AG09309 (cell line): ENCODE data around the gene RAB23.

Source experiments
- DNase-seq: peaks from one replicate; pipeline ENCODE4 v3.0.0-alpha.2; 2010; ENCODE audit warnings: low read depth
- H3K4me3 ChIP-seq: 2 replicates; pipeline ENCODE4 v1.5.1; 2011; ENCODE audit warnings: mild to moderate bottlenecking, low read depth, low read length, moderate library complexity; ENCODE audit not compliant: control insufficient read depth
- TF ChIP-seq, protein P1 (sequence below): IDR thresholded peaks from 2 replicates; pipeline ENCODE4 v1.5.1; 2011; ENCODE audit warnings: mild to moderate bottlenecking, low read depth, low read length, inconsistent platforms; ENCODE audit not compliant: insufficient read depth, control insufficient read depth; ENCODE audit errors: missing control alignments

The RAB23 gene

DNA sequence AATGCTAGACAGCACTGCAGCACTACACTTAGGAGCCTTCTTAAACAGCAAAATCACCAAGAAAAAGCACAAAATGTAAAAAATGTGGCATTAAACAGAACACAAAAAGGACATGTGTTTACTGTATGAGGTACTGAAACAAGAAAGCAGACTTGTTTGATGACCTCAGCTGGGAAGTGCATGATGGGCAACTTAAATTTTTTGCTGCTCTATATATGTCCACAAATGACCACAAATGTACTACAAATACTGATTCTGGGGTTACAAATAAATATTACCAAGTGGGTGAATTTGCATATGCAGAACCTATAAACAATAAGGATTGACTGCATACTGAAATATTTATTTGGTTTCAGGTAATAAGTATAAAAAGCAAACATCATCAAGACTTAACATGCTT is 13.1 kb downstream of the RAB23 start:
- H3K4me3 ChIP-seq = no peak overlapping the region
- TF ChIP-seq, protein P1, sequence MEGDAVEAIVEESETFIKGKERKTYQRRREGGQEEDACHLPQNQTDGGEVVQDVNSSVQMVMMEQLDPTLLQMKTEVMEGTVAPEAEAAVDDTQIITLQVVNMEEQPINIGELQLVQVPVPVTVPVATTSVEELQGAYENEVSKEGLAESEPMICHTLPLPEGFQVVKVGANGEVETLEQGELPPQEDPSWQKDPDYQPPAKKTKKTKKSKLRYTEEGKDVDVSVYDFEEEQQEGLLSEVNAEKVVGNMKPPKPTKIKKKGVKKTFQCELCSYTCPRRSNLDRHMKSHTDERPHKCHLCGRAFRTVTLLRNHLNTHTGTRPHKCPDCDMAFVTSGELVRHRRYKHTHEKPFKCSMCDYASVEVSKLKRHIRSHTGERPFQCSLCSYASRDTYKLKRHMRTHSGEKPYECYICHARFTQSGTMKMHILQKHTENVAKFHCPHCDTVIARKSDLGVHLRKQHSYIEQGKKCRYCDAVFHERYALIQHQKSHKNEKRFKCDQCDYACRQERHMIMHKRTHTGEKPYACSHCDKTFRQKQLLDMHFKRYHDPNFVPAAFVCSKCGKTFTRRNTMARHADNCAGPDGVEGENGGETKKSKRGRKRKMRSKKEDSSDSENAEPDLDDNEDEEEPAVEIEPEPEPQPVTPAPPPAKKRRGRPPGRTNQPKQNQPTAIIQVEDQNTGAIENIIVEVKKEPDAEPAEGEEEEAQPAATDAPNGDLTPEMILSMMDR = no peak
- no peak for DNase-seq

DNA sequence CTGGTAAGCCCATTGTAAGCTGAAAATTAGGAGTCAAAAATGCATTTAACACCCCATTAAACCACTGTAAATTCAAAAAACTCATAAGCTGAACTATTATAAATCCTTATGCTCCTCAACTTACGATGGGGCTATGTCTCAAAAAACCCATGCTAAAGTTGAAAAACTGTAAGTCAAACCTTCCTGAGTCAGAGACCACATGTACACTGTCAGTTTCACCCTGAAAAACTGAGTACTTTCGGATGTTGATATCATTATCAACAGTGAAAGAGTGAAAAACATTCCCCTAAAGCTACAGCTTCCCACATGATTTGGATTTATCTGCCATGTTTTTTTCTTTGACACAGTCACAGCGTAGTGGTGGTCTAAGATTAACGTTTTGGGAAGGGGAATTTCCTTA is 14.2 kb downstream of the RAB23 start:
- DNase-seq = no peak
- TF ChIP-seq, protein P1 = no peak
- no peak overlapping the region for H3K4me3 ChIP-seq

DNA sequence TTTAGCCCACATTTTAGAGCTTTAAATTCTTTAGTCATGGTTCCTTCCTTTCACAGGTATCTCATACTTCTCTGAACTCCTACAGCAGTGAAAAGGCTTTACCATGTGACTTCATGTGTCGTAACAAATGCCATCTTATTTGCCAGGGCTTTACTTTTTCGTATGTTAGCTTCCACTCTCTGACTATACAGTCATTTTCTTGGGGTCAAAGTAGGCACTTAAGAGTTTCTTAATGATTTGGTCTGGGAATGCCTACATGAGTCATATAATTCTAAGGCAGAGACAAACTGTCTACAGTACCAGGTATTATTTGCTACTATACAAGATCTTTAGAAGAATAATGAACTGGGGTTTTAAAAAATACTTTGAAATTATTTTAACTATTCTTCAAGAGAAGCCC is 15.0 kb downstream of the RAB23 start:
- H3K4me3 ChIP-seq = no peak overlapping the region
- no peak for DNase-seq
- TF ChIP-seq, protein P1 = no peak

DNA sequence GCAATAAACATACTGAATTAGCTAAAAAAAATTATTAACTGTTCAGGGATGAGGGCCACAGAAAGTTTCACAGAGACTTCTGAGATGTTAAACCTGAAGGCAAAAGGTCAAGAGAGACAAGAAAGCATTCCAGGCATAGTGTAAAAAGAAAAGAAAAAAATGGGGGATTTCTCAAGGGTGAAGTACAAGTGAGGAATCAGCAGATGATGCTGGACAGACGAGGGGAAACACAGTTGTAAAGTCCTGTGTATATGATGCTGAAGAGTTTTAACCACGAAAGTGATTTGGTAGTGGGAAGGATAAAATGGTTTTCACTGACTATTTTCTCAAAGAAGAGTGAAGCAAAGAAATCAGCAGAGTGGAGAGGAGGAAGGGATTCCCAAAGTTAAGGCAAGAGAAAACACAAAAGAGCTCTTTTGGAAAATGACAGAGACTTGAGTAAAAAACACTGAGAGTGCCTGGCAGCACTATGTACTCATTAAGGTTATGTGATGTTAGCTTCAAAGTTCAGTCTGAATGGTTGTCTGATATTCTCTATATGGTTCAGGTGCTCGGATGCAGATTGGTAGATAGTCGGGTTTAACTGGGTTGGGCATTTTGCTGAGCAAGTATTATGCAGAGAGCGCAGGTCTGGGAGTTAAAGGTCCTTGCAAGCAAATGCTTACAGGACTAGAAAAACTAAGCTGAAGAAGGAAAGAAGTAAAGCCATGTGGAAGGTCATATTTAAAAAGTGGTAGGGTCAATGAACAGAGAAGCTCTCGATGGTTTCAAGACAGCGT is 16.4 kb downstream of the RAB23 start:
- DNase-seq = no peak
- no peak overlapping the region for H3K4me3 ChIP-seq
- TF ChIP-seq, protein P1 = no peak

DNA sequence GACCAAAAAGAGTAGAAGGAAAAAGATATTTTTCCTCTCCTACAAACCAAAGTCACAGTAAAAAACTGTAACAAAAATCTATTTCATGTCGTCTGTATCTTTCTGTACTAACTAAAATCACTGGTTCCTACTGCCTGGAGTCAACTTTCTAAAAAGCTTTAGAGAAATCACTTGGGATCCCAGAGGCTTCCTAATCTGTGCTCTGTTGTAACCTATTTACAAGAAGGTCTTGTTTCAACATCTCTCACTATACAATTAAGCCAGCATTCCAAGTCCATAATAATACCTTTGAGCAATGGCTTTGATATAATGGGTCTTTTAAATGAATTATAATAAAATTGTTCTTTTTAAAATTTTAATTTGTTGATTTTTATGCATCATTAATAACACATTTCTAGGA is 20.4 kb downstream of the RAB23 start:
- H3K4me3 ChIP-seq = no peak overlapping the region
- no peak for DNase-seq
- TF ChIP-seq, protein P1 = no peak

DNA sequence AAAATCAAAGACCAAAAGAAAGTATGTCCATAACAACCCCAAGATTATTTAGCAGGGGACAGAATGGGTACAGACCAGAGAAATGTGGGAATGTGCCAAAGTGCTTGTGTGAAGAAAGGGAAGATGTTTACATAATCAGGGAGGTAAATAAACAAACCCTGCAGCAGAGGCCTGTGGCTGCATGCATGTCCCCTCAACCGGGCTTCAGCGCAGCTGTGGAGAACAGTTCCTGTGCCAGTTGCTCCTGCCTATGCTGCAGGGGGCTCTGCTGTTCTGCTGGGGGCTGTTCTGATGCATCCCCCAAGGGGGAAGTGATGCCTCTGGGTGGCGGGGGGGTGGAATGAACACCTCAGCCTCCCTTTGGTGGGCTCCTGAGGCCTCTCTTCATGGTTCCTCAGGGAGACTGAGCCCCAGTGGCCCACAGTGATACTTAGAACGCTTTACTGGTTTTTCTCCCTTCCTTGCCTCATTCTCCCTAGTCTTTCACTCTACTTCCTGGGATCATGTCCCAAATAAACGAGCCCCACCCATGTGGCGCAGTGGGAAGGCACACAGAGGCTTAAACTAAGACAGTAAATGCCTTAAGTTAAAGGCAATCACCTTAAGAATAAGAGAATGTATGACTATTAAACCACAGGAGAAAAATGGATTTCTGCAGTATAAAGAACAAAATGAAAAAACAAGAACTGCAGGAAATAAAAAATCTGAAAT is 23.0 kb downstream of the RAB23 start:
- no peak for DNase-seq
- no peak overlapping the region for H3K4me3 ChIP-seq
- TF ChIP-seq, protein P1 = no peak
